Stimulated activated CD8-positive, alpha-beta memory T cell treated with anti-CD3 and anti-CD28 coated beads, Interleukin-15, amount 100 ng/mL, for 1 hour (primary cell): Measurements from ENCODE around the gene SNX14.
"Not testable (repeated sequence)": the region's sequence is repeated elsewhere in the genome, so short reads cannot be mapped to it uniquely, and the experiment has no call there.

ENCODE experiments used
- DNase-seq: peaks from one replicate; pipeline ENCODE4 v3.0.0-alpha.2; 2020; ENCODE audit warnings: low read depth

Gene SNX14, protein sequence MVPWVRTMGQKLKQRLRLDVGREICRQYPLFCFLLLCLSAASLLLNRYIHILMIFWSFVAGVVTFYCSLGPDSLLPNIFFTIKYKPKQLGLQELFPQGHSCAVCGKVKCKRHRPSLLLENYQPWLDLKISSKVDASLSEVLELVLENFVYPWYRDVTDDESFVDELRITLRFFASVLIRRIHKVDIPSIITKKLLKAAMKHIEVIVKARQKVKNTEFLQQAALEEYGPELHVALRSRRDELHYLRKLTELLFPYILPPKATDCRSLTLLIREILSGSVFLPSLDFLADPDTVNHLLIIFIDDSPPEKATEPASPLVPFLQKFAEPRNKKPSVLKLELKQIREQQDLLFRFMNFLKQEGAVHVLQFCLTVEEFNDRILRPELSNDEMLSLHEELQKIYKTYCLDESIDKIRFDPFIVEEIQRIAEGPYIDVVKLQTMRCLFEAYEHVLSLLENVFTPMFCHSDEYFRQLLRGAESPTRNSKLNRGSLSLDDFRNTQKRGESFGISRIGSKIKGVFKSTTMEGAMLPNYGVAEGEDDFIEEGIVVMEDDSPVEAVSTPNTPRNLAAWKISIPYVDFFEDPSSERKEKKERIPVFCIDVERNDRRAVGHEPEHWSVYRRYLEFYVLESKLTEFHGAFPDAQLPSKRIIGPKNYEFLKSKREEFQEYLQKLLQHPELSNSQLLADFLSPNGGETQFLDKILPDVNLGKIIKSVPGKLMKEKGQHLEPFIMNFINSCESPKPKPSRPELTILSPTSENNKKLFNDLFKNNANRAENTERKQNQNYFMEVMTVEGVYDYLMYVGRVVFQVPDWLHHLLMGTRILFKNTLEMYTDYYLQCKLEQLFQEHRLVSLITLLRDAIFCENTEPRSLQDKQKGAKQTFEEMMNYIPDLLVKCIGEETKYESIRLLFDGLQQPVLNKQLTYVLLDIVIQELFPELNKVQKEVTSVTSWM

GRCh38 chr6:85593438-85594196, at the start of gene SNX14:
Gene SNX14 (minus strand): TSS chr6:85593858. CDS start chr6:85593718, 140 bp downstream.
- peak; percentile 49 for DNase-seq

- peak; percentile 91 for DNase-seq
Measured at GRCh38 chr6:85642774-85643536, 49.3 kb upstream of the SNX14 start, which contains the start of gene SYNCRIP. Gene SYNCRIP (minus strand): TSS chr6:85642886. CDS start chr6:85641439, 1,447 bp downstream.

DNA sequence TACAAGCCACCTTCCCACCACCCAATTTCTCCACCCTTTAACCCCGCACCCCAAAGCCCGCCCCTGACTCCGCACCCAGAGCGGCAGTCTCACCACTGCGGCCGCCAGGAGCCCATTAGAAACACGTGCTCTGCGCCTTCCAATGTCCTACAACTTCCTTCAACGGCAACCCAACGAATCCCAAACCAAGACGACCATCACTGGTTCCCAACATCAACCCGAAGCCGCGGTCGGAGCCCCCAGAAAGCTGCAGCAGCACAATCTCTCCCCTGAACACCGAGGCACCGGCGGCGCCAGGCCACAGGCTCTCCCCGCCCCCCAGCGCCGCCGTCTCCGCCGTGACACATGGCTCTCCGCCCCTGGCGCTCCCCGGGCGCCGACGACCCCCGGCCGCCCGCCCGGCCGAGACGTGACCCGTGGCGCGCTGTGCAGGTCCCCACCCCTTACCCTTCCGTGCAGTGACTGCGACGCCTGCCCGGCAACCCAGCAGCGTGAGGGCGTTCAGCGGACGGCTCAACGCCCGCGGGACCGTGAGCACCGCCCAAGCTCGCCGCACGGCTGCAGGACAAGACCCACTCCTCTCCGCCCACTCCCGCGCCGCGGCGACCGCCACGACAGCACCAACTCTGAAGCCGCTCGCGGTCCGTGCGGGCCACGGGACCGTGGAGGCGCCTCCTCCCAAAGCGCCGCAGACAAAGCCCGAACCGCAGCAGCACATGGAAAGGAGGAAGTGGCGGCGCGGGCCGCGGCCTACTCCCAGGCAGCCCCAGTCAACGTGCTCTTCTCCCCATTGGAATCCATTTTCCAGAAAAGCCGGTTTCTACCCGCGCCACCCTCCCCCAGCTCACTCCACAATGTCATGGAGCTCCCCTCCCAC, 48.5 kb upstream of the SNX14 start:
- peak; percentile 14 for DNase-seq

DNA sequence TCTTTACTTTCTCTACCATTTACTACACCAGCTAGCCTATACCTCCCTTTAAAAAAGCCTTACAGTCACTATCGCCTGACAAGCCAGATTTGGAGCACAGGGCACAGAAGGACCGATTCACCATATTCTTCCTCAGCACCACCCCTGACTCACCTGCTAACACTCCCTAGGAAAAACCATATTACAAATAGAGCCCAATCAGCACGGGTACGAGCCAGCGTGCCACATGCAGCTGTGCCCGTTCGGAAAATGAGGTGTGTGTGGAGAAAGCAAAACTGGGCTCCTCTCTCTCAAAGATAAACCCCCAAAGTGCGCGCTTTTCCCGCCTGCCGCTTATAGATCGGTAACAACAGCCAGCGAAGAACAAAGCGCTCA, 47.9 kb upstream of the SNX14 start:
- DNase-seq = no peak

DNA sequence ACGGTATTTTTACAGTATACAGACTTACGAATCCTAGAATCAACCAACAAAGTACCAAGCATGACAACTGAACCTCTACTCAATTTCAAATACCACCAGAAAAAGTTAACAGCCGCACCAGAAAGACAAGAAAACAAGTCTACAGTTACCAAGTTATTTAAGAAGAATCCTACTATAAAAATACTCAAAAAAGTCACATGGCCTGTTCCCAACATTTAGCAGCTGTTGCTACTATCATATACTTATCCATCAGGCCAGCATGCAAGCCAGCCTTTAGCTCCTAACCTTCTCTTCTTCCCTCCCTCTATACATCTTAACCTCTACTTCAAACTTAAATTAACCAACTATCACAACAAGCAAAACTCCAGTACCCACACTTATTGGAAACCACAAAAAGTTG, 47.2 kb upstream of the SNX14 start:
- no peak for DNase-seq

DNA sequence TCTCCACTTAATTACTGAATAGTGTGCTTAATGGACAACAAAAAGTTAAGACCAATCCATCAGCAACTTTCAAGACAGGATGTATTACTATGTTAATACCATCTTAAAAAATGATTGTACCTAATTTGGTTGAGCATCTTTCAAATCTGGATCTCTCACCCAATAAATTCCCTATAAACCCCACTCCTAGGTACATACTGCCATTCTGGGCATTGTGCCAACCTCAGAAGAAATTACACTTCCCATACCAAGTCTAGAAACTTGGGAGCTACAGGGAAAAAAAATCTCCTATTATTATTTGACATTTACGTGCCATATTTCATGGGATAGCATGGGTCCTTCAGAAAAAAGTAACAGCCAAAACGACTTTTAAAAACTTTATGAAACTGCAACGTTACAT, 43.9 kb upstream of the SNX14 start:
- no peak for DNase-seq

GRCh38 chr6:85632164-85632942, 38.7 kb upstream of the SNX14 start:
- no peak for DNase-seq

DNA sequence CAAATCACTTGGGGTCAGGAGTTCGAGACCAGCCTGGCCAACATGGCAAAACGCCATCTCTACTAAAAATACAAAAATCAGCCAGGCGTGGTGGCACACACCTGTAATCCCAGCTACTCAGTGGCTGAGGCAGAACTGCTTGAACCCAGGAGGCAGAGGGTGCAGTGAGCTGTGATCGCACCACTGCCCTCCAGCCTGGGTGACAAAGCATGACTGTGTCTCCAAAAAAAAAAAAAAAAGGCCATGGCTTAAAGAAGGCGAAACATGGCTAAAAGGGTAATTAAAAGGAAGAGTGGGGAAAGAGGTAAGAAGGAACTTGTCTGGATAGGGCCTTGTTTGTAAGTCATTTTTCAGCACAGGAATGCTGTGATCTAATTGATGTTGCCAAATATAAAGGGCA, 37.5 kb upstream of the SNX14 start:
- not testable (repeated sequence) for DNase-seq

DNA sequence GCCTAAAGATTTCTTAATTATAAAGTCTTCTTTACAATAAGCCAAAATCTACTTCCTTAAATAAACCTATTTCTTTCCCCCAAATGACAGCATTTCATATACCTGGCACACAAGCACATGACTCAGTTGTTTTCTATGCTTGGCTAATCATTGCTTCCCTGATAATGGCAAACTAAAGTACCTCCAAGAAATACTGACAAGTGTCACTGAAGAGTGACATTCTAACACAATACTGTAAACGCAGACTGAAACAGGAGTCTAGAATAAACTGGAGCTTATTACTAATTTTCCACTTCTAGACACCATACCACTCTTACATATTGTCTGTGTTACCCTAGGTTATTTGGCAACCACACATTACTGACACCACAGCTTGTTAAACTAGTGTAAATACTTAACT, 34.7 kb upstream of the SNX14 start:
- DNase-seq = no peak

DNA sequence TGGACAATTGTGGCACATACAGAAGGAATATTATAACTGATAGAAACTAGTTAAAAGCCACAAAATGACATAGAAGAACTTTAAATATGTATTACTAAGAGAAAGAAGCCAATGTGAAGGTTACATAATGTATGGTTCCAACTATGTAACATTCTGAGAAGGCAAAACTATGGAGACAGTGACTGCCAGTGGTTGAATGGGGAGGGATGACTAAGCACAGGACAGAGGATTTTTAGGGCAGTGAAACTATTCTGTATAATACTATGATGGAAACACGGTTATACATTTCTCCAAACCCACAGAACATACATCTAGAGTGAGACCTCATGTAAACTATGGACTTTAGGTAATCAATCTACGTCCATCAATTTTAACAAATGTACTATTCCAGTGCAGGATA, 26.6 kb upstream of the SNX14 start:
- DNase-seq = no peak

- no peak for DNase-seq
Measured at GRCh38 chr6:85614780-85615179, 21.1 kb upstream of the SNX14 start.

GRCh38 chr6:85612690-85613474, 19.2 kb upstream of the SNX14 start:
- no peak for DNase-seq

GRCh38 chr6:85610182-85610895, 16.7 kb upstream of the SNX14 start:
- DNase-seq = no peak

GRCh38 chr6:85602100-85602499, 8.4 kb upstream of the SNX14 start:
- DNase-seq = no peak

DNA sequence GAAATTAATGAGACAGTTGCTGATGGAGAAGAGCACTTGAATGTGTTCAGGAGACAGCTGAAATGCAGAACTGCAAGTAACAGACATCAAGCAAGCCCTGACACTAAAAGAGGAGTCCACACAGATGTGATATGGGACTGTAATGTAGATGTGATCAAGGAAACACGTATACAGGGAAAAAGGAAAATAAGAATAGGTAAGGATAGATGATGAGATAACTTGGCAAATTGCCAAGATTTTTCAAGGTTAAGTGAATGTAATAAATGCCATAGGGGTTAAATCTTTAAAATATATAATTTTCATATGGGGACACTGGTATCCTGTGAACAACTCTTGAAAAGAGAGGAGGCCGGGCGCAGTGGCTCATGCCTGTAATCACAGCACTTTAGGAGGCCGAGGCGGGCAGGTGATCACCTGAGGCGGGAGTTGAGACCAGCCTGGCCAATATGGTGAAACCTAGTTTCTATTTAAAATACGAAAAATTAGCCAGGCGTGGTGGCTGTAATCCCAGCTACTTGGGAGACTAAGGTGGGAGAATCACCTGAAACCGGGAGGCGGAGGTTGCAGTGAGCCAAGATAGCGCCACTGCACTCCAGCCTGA, 7.2 kb upstream of the SNX14 start:
- DNase-seq = no peak

DNA sequence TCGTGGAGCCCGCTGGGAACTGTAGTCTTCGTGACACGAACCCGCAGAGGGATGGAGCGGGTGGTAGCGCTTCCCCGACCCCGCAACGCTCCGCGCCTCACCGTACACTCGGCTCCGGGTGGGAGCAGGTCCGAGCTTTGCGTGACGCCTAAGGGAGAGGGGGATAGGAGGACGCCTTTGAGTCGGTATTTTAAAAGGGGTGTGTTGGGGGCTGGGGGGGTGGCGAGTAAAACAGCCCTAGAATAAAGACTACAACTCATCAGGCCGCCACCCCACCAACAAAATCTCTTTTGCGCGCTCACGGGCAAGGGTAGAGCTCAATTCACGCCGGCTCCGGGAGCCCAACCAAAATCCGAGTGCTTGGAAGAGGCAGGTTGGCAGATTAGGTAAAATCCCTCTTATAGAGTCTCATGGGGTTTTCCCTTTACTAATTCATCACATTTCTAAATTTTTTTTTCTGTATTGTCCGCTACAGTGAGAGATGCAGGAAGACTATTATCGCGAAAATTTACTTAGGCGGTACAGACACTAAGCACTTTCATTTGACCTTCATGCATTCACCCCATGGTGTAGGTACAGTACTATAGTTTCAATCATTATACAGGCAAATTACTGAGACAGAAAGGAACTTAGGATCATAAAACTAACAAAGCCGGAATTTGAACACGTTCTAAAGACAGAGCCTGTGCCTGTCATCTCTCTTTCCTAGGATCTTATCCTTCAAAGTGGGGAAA, 706 bp upstream of the SNX14 start:
- peak; percentile 4 for DNase-seq

DNA sequence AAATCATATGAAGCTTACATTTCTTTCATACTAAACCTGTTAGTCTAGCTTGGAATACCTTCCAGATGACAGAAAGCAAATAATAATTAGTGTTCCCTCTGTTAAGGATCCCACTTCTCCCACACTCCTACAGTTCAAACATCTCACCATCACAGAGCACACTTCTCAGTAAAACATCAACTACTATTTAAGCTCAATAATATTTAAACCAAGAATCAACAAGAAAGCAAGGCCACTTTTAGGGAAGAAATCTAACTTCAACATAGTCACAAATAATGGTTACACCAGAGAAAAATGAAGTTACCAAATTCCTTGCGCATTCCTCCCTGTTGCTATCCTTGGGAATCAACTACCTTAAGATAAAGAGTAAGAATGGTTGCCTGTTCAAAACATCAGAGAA, 1.6 kb downstream of the SNX14 start:
- DNase-seq = no peak
